Activated gamma-delta T cell (primary cell): ENCODE results near the gene ZNF385C.

Experiments used
- DNase-seq: peaks from one replicate; lab custom pipeline; 2025; lab: John Stamatoyannopoulos, UW

The ZNF385C gene

DNA sequence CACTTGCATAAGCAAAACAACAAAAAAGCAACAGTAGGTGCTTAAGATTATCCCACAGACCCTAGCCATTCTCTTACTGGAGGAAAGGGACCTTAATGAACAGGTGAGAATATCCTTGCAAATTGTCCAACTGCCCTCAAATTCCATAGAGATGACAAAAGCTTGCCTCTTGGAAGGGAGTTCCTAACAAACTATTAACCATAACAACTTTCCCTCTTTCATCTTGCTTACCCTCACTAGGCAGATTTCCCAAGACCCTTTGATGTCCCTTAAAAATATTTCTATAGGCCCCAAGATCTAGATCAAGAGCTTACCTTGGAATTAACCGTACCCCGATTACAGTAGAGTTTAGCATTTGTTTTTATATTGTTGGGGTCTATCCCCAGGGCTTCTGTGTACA is 109.9 kb downstream of the ZNF385C start:
- DNase-seq: no peak

GRCh38 chr17:41987642-41988041 is 110.6 kb downstream of the ZNF385C start:
- DNase-seq: no peak

DNA sequence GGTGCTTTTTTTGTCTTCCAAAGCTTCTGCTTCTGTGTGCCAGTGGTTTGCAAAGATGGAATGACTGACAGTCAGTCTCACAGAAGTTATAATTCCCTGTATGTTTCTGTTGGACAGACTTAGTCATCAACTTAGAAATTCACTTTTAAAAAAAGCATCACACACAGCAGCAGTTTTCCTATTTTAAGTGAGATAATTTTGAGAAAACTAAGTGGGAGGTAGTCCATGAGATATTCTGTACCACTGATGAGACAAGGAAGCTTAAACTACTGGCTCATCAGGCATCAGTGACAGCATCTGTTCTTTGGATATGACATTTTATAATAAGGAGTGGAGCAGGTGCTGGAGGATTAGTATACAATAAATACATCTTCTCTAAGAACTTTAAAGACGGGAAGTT is 111.6 kb downstream of the ZNF385C start:
- DNase-seq: no peak

- no peak for DNase-seq
Observed at GRCh38 chr17:41985919-41986318, 112.4 kb downstream of the ZNF385C start.

DNA sequence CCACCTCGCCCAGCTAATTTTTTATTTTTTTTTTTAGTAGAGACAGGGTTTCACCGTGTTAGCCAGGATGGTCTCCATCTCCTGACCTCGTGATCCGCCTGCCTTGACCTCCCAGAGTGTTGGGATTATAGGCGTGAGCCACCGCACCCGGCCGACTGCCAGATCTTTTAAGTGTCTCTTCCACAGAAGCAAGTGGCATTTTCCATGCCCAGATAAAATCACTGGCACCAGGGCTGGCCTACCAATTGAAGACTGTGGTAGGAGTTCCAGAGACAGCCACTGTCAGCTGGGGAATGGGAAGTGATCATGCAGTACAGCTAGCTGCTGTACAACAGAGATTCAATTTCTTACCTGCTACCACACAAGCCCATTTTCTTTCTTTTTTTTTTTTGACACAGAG is 113.8 kb downstream of the ZNF385C start:
- no peak for DNase-seq

DNA sequence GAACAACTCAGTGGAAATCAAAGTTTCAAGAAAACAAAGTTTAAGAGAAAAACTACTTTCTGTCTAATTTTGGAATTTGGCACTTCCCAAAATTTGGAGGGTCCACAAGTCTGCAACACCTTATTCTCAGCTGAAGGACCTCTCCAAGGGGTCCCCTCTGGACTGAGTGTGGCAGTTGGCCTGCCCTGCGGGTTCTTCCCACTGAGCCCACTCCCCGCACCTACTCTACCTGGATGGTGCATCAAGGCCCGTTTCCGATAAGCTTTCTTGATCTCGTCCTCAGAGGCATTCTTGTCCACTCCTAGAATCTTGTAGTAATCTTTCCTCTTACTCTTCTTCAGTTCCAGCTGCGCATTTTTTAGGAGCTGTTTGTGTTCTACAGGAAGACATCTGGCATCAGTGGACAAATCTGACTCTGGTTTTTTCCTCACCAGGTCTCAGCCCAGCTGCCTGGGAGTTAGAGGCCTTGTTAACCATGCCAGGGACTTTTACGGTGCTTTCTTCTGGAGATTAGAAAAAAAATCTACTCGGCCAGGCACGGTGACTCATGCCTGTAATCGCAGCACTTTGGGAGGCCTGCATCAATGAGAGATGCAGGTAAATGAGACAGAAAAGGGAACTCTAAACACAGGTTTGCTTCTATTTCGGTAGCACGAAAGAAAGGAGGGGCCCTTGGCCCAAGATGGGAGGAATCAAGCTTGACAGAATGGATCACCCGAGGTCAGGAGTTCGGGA is 116.1 kb downstream of the ZNF385C start:
- DNase-seq: no peak

- DNase-seq: no peak
Observed at GRCh38 chr17:41977991-41978390, 120.3 kb downstream of the ZNF385C start.

DNA sequence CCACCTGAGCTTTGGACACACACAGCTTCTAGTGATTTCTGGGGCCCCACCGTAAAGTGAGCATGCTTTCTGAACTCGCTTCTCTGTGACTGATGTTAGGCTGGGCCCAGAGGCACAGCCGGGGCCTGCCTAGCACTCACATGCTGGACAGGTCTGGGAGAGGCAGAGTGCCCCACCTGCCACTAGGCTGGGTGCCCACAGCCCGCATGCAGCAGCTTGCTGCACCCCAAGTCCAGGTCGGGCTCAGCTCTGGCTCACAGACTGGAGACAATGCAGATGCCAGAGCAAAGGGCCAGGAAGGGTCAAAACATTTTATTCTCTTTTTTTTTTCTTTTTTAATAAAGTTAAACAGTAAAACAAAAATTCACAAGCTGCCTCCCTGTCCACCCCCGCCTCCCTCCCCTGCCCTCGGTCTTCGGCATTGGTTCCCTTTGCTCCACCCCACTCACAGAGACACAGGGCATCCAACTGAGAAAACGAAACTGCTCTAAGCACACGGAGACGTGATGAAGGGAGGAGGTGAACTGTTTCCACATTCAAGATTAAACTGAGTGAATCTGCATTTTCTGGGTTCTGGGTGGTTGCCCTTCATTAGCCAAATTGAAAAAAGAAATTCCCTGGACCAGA is 122.0 kb downstream of the ZNF385C start:
- no peak for DNase-seq
